IMR-90 (cell line): ENCODE measurements around the gene AMD1.

Source experiments
- BHLHE40 ChIP-seq: fragments of 150-350 bp; IDR thresholded peaks from 2 replicates; pipeline ENCODE4 v1.6.1; 2016; ENCODE audit warnings: mild to moderate bottlenecking, low read depth, low read length
- CEBPB ChIP-seq: IDR thresholded peaks from 2 replicates; pipeline ENCODE4 v1.6.1; 2012; ENCODE audit warnings: low read depth, low read length, improper control_type of control experiment
- CHD1 ChIP-seq: IDR thresholded peaks from 2 replicates; pipeline ENCODE4 v1.6.1; 2012; ENCODE audit warnings: low read depth, low read length, improper control_type of control experiment
- CTCF ChIP-seq: conservative IDR thresholded peaks from 2 replicates; pipeline ENCODE4 v1.5.1; 2012; ENCODE audit warnings: mild to moderate bottlenecking, low read depth, low read length, improper control_type of control experiment
- ELK1 ChIP-seq: fragments of 150-350 bp; IDR thresholded peaks from 2 replicates; pipeline ENCODE4 v1.6.1; 2016; ENCODE audit warnings: low read depth, mild to moderate bottlenecking, low read length, moderate library complexity, borderline replicate concordance
- FOS ChIP-seq: fragments of 150-350 bp; IDR thresholded peaks from 2 replicates; pipeline ENCODE4 v1.6.1; 2016; ENCODE audit warnings: low read depth, low read length
- MAFK ChIP-seq: IDR thresholded peaks from 2 replicates; pipeline ENCODE4 v1.6.1; 2012; ENCODE audit warnings: low read depth, low read length, improper control_type of control experiment
- MAZ ChIP-seq: IDR thresholded peaks from 2 replicates; pipeline ENCODE4 v1.6.1; 2012; ENCODE audit warnings: low read depth, mild to moderate bottlenecking, low read length, improper control_type of control experiment, moderate library complexity, borderline replicate concordance
- MXI1 ChIP-seq: IDR thresholded peaks from 2 replicates; pipeline ENCODE4 v1.6.1; 2012; ENCODE audit warnings: low read depth, mild to moderate bottlenecking, low read length, moderate library complexity, borderline replicate concordance
- NFE2L2 ChIP-seq: fragments of 150-350 bp; IDR thresholded peaks from 2 replicates; pipeline ENCODE4 v1.6.1; 2016; ENCODE audit warnings: low read depth, mild to moderate bottlenecking, low read length
- POLR2A ChIP-seq: IDR thresholded peaks from 2 replicates; pipeline ENCODE4 v1.6.1; 2012; ENCODE audit warnings: mild to moderate bottlenecking, low read depth, low read length
- RAD21 ChIP-seq: IDR thresholded peaks from 2 replicates; pipeline ENCODE4 v1.6.1; 2012; ENCODE audit warnings: low read length, improper control_type of control experiment
- SMC3 ChIP-seq: fragments of 150-350 bp; IDR thresholded peaks from 2 replicates; pipeline ENCODE4 v1.6.1; 2016; ENCODE audit warnings: low read depth, mild to moderate bottlenecking, antibody characterized with exemption, low read length, moderate library complexity

GRCh38 chr6:110898111-110898510 is 23.5 kb downstream of the AMD1 start:
- TF ChIP-seq CTCF, result no peak
- TF ChIP-seq POLR2A, result no peak
- no peak for TF ChIP-seq FOS
- TF ChIP-seq MXI1, result no peak
- no peak for TF ChIP-seq CHD1
- no peak for TF ChIP-seq SMC3
- no peak for TF ChIP-seq ELK1
- no peak for TF ChIP-seq MAFK
- no peak for TF ChIP-seq NFE2L2
- no peak for TF ChIP-seq CEBPB
- no peak for TF ChIP-seq BHLHE40
- no peak for TF ChIP-seq MAZ
- TF ChIP-seq RAD21, result no peak
